Duodenal mucosa (tissue), 2 donors: ENCODE measurements around the gene SYCN.

Experiments
- H3K27ac ChIP-seq: one replicate; pipeline ENCODE4 v1.7.0; 2013; ENCODE audit warnings: low read depth, low read length
- H3K27me3 ChIP-seq, 2 donors: one replicate each; pipeline ENCODE4 v1.7.0; 2013; ENCODE audit warnings: low read length in 2 of 2, control low read depth in 1 of 2; ENCODE audit not compliant: insufficient read depth in 2 of 2, control insufficient read depth in 1 of 2
- H3K36me3 ChIP-seq, 2 donors: one replicate each; pipeline ENCODE4 v1.7.0; 2013; ENCODE audit warnings: low read length in 2 of 2, control low read depth in 1 of 2; ENCODE audit not compliant: insufficient read depth in 2 of 2, control insufficient read depth in 1 of 2
- H3K4me1 ChIP-seq, 2 donors: one replicate each; pipeline ENCODE4 v1.7.0; 2013; ENCODE audit warnings: low read length in 2 of 2, control low read depth in 1 of 2; ENCODE audit not compliant: insufficient read depth in 2 of 2, control insufficient read depth in 1 of 2
- H3K4me3 ChIP-seq, 2 donors: one replicate each; pipeline ENCODE4 v1.7.0; 2013; ENCODE audit warnings: low read length in 2 of 2, low read depth in 1 of 2
- H3K9ac ChIP-seq, 2 donors: one replicate each; pipeline ENCODE4 v1.7.0; 2013; ENCODE audit warnings: low read length in 2 of 2, low read depth in 1 of 2
- H3K9me3 ChIP-seq, 2 donors: one replicate each; pipeline ENCODE4 v1.7.0; 2013; ENCODE audit warnings: low read length in 2 of 2, control low read depth in 1 of 2; ENCODE audit not compliant: control insufficient read depth in 1 of 2

SYCN gene

DNA sequence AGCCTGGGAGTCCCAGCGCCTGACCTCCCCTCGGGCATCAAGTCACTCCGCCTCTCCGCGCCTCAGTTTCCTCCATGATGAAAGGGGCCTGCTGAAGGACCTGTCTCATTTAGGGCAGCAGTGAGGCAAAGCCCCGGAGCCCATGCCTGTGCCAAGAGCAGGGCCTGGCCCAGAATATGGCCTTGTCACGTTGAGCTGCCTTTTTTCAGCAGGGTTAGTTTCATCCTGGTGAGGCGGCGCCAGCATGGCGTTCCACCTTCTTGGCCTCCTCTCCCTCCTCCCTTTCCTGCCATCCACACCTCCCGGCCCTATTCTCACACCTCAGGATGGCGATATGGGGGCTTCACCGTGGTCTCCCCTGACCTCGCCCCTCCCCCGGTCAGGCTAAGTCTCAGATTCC is 48.3 kb downstream of the SYCN start:
- H3K4me1 ChIP-seq, result peaks cover 38 to 47% of the 10 kb centered on the region in 2 donors

DNA sequence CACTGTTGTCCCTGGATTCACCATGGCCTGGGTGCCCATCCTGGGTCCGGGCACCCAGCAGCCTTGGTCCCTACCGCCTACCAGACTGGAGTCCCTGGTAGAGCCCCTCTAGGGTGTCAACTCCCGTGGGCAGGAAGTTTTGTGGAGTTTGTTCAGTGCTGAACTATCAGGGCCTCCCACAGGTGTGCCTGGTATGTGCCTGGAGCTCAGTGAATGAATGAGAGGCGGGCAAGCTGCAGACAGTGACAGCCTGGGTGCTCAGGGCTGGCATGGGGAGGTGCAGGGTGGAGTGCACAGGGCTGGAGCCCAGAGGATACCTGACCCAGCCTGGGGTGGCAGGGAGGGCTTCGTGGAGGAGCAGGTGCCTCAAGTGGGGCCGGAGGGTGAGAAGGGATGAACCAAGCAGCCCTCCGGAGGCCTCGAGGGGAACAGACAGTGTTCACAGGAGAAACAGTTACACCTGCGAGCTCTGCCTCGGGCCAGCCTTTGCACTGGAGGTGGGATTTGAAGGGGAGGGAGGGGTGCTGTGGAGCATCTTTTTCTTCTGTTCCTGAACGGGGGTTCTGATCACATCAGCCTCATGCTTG is 48.9 kb downstream of the SYCN start:
- H3K27ac ChIP-seq, result no peak overlapping the region
- H3K36me3 ChIP-seq, result peaks cover 0 to 5% of the 10 kb centered on the region in 2 donors
- H3K4me3 ChIP-seq, result no peak overlapping the region
- H3K27me3 ChIP-seq, result no peaks in the 10 kb centered on the region
- H3K4me1 ChIP-seq, result peaks cover 38 to 47% of the 10 kb centered on the region in 2 donors
- H3K9ac ChIP-seq, result no peak overlapping the region
- H3K9me3 ChIP-seq, result no peaks in the 10 kb centered on the region

More for the DNA sequence above, 48.3 kb downstream of the SYCN start:
- no peak overlapping the region for H3K9ac ChIP-seq
- H3K4me3 ChIP-seq, result no peak overlapping the region
- no peaks in the 10 kb centered on the region for H3K27me3 ChIP-seq
- no peak overlapping the region for H3K27ac ChIP-seq
- no peaks in the 10 kb centered on the region for H3K9me3 ChIP-seq
- peaks cover 0 to 8% of the 10 kb centered on the region in 2 donors for H3K36me3 ChIP-seq

DNA sequence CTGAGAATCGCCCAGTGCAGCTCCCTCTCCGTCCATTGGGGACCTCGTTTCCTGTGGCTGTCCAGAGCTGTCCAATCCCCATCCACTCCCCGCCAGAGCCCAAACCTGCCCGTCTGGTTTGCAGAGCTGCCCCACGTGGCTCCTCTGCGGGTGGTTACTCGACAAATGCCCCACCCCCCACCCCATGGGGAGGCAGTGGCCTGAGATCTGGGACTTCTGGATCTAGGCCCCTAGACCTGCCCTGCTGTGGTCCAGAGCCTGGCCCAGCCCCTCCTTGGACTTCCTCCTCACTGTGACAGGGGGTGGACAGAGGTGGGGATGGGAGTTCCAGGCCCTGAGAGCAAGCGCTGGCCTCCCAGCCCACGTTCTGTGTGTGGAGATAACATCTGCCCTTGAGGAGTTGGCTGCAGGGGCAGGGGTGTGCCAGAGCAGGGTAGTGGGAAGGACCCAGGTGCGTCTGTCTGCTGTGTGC is 49.4 kb downstream of the SYCN start:
- Histone ChIP-seq H3K4me1 (peaks cover 38 to 47% of the 10 kb centered on the region in 2 donors), H3K9me3 (no peaks in the 10 kb centered on the region), H3K36me3 (peaks cover 0 to 5% of the 10 kb centered on the region in 2 donors), H3K27ac (no peak overlapping the region), H3K27me3 (no peaks in the 10 kb centered on the region), H3K4me3 (no peak overlapping the region), H3K9ac (no peak overlapping the region)

DNA sequence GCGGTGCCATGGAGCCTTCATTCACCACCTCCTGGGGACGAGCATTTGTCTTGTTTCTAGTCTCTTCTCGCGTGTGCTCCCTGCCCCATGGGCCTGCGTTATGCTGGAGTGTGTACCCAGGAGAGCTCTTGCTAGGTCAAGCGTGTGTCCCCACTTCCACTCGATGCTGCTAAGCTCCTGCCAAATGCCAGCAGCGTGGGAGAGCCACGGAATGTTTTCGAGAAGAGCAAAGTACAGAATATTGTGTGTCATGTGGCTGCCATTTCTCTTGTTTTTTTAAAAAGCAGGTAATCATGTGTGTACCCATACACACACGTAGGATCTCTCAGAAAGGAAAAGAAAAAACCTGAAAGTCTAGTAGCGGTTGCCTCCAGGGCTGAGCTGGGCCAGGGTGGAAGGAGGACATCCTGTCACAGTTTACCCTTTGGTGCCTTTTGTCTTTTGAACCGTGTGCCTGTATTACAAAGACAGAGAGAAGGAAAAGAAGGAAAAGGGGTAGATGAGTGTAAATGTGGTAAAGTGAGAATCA is 49.9 kb downstream of the SYCN start:
- H3K27ac ChIP-seq, result no peak overlapping the region

More for the DNA sequence above, 49.9 kb downstream of the SYCN start:
- Histone ChIP-seq H3K27me3 (no peaks in the 10 kb centered on the region), H3K36me3 (peaks cover 0 to 5% of the 10 kb centered on the region in 2 donors), H3K4me3 (no peak overlapping the region), H3K9ac (no peak overlapping the region), H3K4me1 (peaks cover 38 to 47% of the 10 kb centered on the region in 2 donors), H3K9me3 (no peaks in the 10 kb centered on the region)
